Chondrocyte (in vitro differentiated cells): Measurements from ENCODE around the gene IRAK1. TPM values are rescaled to one million over a fixed set of nuclear protein-coding genes. Genes with fewer than 3 reads are reported as not detected.

ENCODE experiments used
- DNase-seq: peaks from one replicate; pipeline ENCODE4 v3.0.0; 2021; ENCODE audit warnings: mixed read lengths, low spot score
- H3K27ac Mint-ChIP-seq: one replicate; pipeline ENCODE4 v1.8.0; 2021; ENCODE audit warnings: mild to moderate bottlenecking, moderate library complexity, mixed read lengths; ENCODE audit not compliant: unreplicated experiment
- H3K27me3 Mint-ChIP-seq: 2 replicates; pipeline ENCODE4 v1.8.0; 2021; ENCODE audit warnings: low read depth, mixed read lengths
- H3K36me3 Mint-ChIP-seq: 2 replicates; pipeline ENCODE4 v1.8.0; 2021; ENCODE audit warnings: low read depth, mixed read lengths
- H3K4me1 Mint-ChIP-seq: 2 replicates; pipeline ENCODE4 v1.8.0; 2021; ENCODE audit warnings: low read depth, mild to moderate bottlenecking, mixed read lengths
- H3K4me3 Mint-ChIP-seq: one replicate; pipeline ENCODE4 v1.8.0; 2021; ENCODE audit warnings: mild to moderate bottlenecking, moderate library complexity, mixed read lengths; ENCODE audit not compliant: unreplicated experiment
- H3K9me3 Mint-ChIP-seq: 2 replicates; pipeline ENCODE4 v1.8.0; 2021; ENCODE audit warnings: low read depth, mixed read lengths
- CTCF ChIP-seq: fragments of 200-600 bp; sonication (generic); IDR thresholded peaks from 2 replicates; pipeline ENCODE4 v1.5.0; 2021; ENCODE audit warnings: antibody characterized with exemption, mild to moderate bottlenecking, moderate library complexity
- total RNA-seq: library from RNA; stranded (reverse); gene quantifications from 3 replicates; pipeline ENCODE4 v1.2.1, GENCODE V29; 2021

IRAK1 gene
- total RNA-seq, 1 donor from 2014 or later: 104 TPM

DNA sequence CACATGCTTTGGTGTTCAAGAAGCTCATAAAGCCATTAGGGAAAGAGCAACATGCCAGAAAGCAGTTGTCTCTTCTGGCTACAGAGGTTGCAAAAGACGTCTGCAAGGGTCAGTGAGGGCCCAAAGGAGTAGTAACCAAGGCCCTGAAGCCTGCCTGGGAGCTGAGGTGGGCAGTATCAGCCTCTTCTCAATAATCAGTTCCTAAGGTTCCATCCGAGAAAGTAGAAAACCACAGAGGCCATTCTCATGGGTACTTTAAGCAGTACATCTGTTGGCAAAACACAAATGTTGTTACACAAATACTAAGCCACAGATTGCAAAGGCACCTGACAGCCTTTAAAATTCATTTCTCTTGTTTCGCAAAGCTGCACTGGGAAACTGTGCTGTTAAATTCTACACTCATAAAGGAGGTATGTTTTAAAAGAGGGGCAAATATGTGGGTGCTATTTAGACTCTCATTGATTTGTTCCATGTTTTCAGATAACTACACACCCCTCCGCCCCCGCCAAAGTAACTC is 40.1 kb upstream of the IRAK1 start:
- Mint-ChIP-seq H3K9me3 (no peaks in the 10 kb centered on the region), H3K4me3 (no peak overlapping the region), H3K4me1 (peaks cover 45% of the 10 kb centered on the region), H3K36me3 (no peaks in the 10 kb centered on the region), H3K27ac (peak overlapping the region; percentile 13), H3K27me3 (no peaks in the 10 kb centered on the region)
- DNase-seq: no peak
- no peak for TF ChIP-seq CTCF

- no peaks in the 10 kb centered on the region for H3K36me3 Mint-ChIP-seq
- H3K4me3 Mint-ChIP-seq: no peak overlapping the region
- no peaks in the 10 kb centered on the region for H3K27me3 Mint-ChIP-seq
- no peak for TF ChIP-seq CTCF
- no peaks in the 10 kb centered on the region for H3K9me3 Mint-ChIP-seq
- peak overlapping the region; percentile 13 for H3K27ac Mint-ChIP-seq
- peaks cover 40% of the 10 kb centered on the region for H3K4me1 Mint-ChIP-seq
- no peak for DNase-seq
These were observed 39.5 kb upstream of the IRAK1 start for GRCh38 chrX:154059231-154059630.

DNA sequence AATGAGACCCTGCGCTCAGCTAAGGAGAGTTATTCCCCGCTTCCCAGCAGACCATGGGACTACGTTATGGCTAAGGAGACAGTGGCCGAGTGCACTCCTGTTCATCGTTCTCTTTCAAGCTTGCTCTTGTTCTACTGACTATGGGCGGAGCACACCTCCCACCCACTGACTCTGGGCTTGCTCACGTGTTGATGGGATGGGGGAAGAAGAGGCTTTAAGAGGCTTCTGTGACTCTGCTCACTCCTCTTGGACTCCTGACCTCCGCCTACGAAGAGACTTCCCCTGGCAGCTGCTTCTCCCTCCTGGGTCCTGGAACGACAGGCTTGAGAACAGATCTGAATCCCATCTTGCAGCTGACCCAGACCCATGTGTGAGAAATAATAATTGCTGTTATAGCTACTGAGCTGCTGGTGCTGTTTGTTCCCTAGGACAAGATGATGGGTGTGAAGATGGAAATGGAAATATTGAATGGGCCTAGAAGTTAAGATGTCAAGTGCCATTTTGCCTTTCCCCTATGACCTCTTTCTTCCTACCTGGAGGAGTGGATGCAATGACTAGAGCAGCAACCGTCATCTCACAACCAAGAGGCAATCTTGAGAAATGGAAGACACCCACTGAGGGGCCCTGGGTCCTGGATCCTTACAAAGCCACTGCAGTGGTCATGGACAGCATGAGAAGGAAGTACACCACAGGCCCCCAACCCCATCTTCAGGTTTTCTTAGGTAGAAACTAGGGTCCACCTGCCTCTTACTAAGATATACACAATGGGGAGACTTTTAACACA is 38.7 kb upstream of the IRAK1 start:
- H3K36me3 Mint-ChIP-seq: no peaks in the 10 kb centered on the region
- peaks cover 40% of the 10 kb centered on the region for H3K4me1 Mint-ChIP-seq
- H3K4me3 Mint-ChIP-seq: no peak overlapping the region
- H3K9me3 Mint-ChIP-seq: no peaks in the 10 kb centered on the region
- TF ChIP-seq CTCF: no peak
- no peak for DNase-seq
- H3K27ac Mint-ChIP-seq: no peak overlapping the region
- H3K27me3 Mint-ChIP-seq: no peaks in the 10 kb centered on the region

DNA sequence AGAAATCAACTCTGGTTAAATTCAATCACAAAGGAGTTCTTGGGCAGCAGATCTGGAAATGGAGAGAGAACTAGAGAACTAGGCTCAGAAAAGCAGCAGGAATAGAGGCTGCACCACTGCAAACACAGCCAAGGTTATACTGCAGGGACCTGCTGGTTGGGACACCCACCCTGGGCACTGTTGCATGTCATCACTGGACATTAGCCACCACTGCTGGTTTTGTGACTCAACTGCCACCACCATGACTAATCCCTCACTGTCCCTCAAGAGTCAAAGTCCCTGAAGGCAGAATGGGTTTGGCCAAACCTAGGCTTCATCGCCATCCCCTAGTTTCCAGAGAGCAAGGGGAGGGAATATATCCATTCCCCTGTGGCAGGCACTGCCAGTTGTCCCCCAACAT is 38.1 kb upstream of the IRAK1 start:
- Mint-ChIP-seq H3K36me3 (no peaks in the 10 kb centered on the region), H3K9me3 (no peaks in the 10 kb centered on the region), H3K4me1 (peaks cover 40% of the 10 kb centered on the region), H3K27me3 (no peaks in the 10 kb centered on the region), H3K4me3 (no peak overlapping the region), H3K27ac (no peak overlapping the region)
- DNase-seq: no peak
- no peak for TF ChIP-seq CTCF

- H3K27me3 Mint-ChIP-seq: no peaks in the 10 kb centered on the region
- no peak for TF ChIP-seq CTCF
- H3K36me3 Mint-ChIP-seq: no peaks in the 10 kb centered on the region
- H3K4me3 Mint-ChIP-seq: no peak overlapping the region
- no peaks in the 10 kb centered on the region for H3K9me3 Mint-ChIP-seq
- no peak overlapping the region for H3K27ac Mint-ChIP-seq
- DNase-seq: no peak
- peaks cover 43% of the 10 kb centered on the region for H3K4me1 Mint-ChIP-seq
These were observed 37.1 kb upstream of the IRAK1 start for GRCh38 chrX:154056770-154057241.
